Stimulated activated CD4-positive, alpha-beta T cell treated with anti-CD3 and anti-CD28 coated beads, Interleukin-2, amount 100 ng/mL, for 4 hours (primary cell): Measurements from ENCODE around the gene B3GNT9.
A peak's percentile ranks its signal among the peaks of the same experiment; 100 is the strongest.

Source experiments
- DNase-seq: peaks from one replicate; pipeline ENCODE4 v3.0.0-alpha.2; 2020; ENCODE audit warnings: low read depth

The B3GNT9 gene

GRCh38 chr16:67150833-67151396 is at the start of gene B3GNT9:
Gene B3GNT9 (minus strand): TSS chr16:67150998. CDS start chr16:67150485, 513 bp downstream.
- no peak for DNase-seq

- no peak for DNase-seq
These were observed 49.7 kb upstream of the B3GNT9 start for GRCh38 chr16:67200491-67200890.

GRCh38 chr16:67199808-67200198 is 49.0 kb upstream of the B3GNT9 start:
- no peak for DNase-seq

GRCh38 chr16:67199011-67199807 is 48.4 kb upstream of the B3GNT9 start, which contains the start of gene ELMO3:
Gene ELMO3 (plus strand): TSS chr16:67199131. CDS start chr16:67199327, 196 bp downstream.
- no peak for DNase-seq

GRCh38 chr16:67198238-67198734 is 47.5 kb upstream of the B3GNT9 start:
- no peak for DNase-seq

- no peak for DNase-seq
These were observed 46.9 kb upstream of the B3GNT9 start for GRCh38 chr16:67197704-67198103.

GRCh38 chr16:67196881-67197280 is 46.1 kb upstream of the B3GNT9 start:
- DNase-seq, result no peak

- no peak for DNase-seq
These were observed 44.9 kb upstream of the B3GNT9 start for GRCh38 chr16:67195676-67196075.

GRCh38 chr16:67194260-67194659 is 43.5 kb upstream of the B3GNT9 start:
- DNase-seq, result no peak

GRCh38 chr16:67193536-67193935 is 42.7 kb upstream of the B3GNT9 start:
- no peak for DNase-seq

GRCh38 chr16:67192781-67193361 is 42.1 kb upstream of the B3GNT9 start:
- no peak for DNase-seq

GRCh38 chr16:67191995-67192681 is 41.3 kb upstream of the B3GNT9 start, which contains the start of gene E2F4:
Gene E2F4 (plus strand): TSS chr16:67192155. CDS start chr16:67192228, 73 bp downstream.
- DNase-seq, result peak; percentile 78

GRCh38 chr16:67191411-67191994 is 40.7 kb upstream of the B3GNT9 start:
- no peak for DNase-seq

- no peak for DNase-seq
These were observed 39.9 kb upstream of the B3GNT9 start for GRCh38 chr16:67190448-67191399.

- DNase-seq, result no peak
These were observed 39.2 kb upstream of the B3GNT9 start, which contains the start of gene EXOC3L1 for GRCh38 chr16:67190041-67190440. Gene EXOC3L1 (minus strand): TSS chr16:67190136. CDS start chr16:67189676, 460 bp downstream.

GRCh38 chr16:67188798-67189197 is 38.0 kb upstream of the B3GNT9 start:
- no peak for DNase-seq

GRCh38 chr16:67188323-67188722 is 37.5 kb upstream of the B3GNT9 start:
- no peak for DNase-seq

GRCh38 chr16:67187175-67187890 is 36.5 kb upstream of the B3GNT9 start:
- DNase-seq, result no peak

GRCh38 chr16:67186550-67186950 is 35.8 kb upstream of the B3GNT9 start:
- DNase-seq, result no peak

GRCh38 chr16:67185651-67186134 is 34.9 kb upstream of the B3GNT9 start:
- no peak for DNase-seq
